ENCODE data around the gene KCNS3. TPM values are rescaled to one million over a fixed set of nuclear protein-coding genes. Genes with fewer than 3 reads are reported as not detected.

The KCNS3 gene
- total RNA-seq, 5 donors from 2014 or later (not counting 1 experiment from before 2014, with no cell fraction given), result 0.22 TPM; not detected in 4

DNA sequence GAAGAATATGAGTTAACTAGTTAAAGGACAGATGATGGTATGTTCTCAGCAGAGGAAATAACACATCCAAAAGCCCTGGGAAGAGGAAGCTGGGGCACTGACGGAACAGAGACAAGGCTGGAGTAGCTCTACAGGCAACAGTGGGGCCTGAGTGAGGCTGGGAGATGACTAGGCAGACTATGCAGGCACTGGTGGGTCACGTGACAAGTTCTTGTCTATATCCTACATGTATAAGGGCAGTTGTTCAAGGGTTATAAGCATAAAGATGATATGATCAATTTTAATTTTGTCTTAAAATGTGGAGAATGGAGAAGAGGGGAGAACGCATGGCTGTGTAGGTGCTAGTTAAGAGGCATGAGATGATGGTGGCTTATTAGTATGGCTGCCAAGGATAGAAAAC lies 68.6 kb downstream of the KCNS3 start:
- no peak for ATAC-seq (replicated peaks in 1 of 4)
- CTCF ChIA-PET, result no interaction called here

GRCh38 chr2:17950006-17950405 lies 71.5 kb downstream of the KCNS3 start:
- ATAC-seq (replicated peaks in 1 of 4), result no peak

More for the DNA sequence above, 68.6 kb downstream of the KCNS3 start:
- Mint-ChIP-seq H3K4me3 (no peak overlapping the region), H3K4me1 (no peaks in the 10 kb centered on the region), H3K27ac (no peak overlapping the region), H3K27me3 (peaks cover 5 to 10% of the 10 kb centered on the region in 2 donors), H3K9me3 (peaks cover 0 to 13% (median 0%) of the 10 kb centered on the region in 3 donors), H3K36me3 (no peaks in the 10 kb centered on the region)
- no peak for DNase-seq
- Histone ChIP-seq H3K36me3 (ENCODE audit: control insufficient read depth in 2 of 2, extremely low read depth in 1 of 2, insufficient read depth in 1 of 2, low read length in 1 of 2) (no peaks in the 10 kb centered on the region), H3K4me1 (ENCODE audit: control insufficient read depth in 1 of 2, extremely low read depth in 1 of 2, insufficient read depth in 2 of 2, low read length in 2 of 2) (no peaks in the 10 kb centered on the region), H3K4me3 (ENCODE audit: control insufficient read depth in 1 of 2, extremely low read depth in 1 of 2, low read length in 1 of 2) (no peak overlapping the region), H3K27me3 (replicated peaks in 1 of 2; ENCODE audit: control insufficient read depth in 2 of 2, extremely low read depth in 1 of 2, insufficient read depth in 2 of 2, low read length in 1 of 2) (no peaks in the 10 kb centered on the region), H3K27ac (ENCODE audit: low read length) (no peak overlapping the region), H3K9me3 (no peaks in the 10 kb centered on the region)
- 55% methylated on average over 2 of the region's 3 CpGs for WGBS (ENCODE audit: insufficient coverage)
- POLR2A ChIA-PET, result no interaction called here

DNA sequence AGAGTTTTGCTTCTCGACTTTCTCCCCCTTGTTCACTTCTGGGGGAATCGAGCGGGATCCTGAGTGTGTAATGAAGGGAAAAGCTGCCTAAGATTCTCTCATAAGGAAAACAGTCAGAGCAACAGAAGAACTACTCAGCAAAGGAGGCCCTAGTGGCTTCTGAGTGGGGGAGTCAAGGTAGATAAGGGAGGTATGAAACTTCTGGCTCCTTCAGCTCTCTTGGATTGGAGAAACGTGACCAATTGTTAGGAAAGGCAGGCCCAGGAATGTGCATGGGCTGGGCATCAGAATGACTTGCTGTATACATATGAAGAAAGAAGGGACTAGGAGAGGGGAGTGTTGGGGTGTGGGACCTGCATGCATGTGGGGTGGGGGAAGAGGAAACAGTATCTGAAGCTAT lies 73.1 kb downstream of the KCNS3 start:
- H3K27ac ChIP-seq (ENCODE audit: low read length), result no peak overlapping the region
- H3K9me3 ChIP-seq, result no peaks in the 10 kb centered on the region
- Mint-ChIP-seq H3K27ac (no peak overlapping the region), H3K36me3 (no peaks in the 10 kb centered on the region), H3K4me3 (no peak overlapping the region), H3K4me1 (no peaks in the 10 kb centered on the region), H3K9me3 (peaks cover 0 to 6% (median 0%) of the 10 kb centered on the region in 3 donors), H3K27me3 (peaks cover 0 to 4% of the 10 kb centered on the region in 2 donors)
- DNase-seq (no peak), ATAC-seq (replicated peaks in 1 of 4) (no peak)
- WGBS (ENCODE audit: insufficient coverage), result 44% methylated on average over 1 of the region's 4 CpGs
- H3K4me1 ChIP-seq (ENCODE audit: control insufficient read depth in 1 of 2, extremely low read depth in 1 of 2, insufficient read depth in 2 of 2, low read length in 2 of 2), result no peaks in the 10 kb centered on the region
- CTCF ChIA-PET, result no interaction called here
- H3K36me3 ChIP-seq (ENCODE audit: control insufficient read depth in 2 of 2, extremely low read depth in 1 of 2, insufficient read depth in 1 of 2, low read length in 1 of 2), result no peaks in the 10 kb centered on the region
- POLR2A ChIA-PET, result no interaction called here
- no peak overlapping the region for H3K4me3 ChIP-seq (ENCODE audit: control insufficient read depth in 1 of 2, extremely low read depth in 1 of 2, low read length in 1 of 2)
- H3K27me3 ChIP-seq (replicated peaks in 1 of 2; ENCODE audit: control insufficient read depth in 2 of 2, extremely low read depth in 1 of 2, insufficient read depth in 2 of 2, low read length in 1 of 2), result no peaks in the 10 kb centered on the region

More at GRCh38 chr2:17950006-17950405, 71.5 kb downstream of the KCNS3 start:
- no peaks in the 10 kb centered on the region for H3K36me3 ChIP-seq (ENCODE audit: control insufficient read depth in 2 of 2, extremely low read depth in 1 of 2, insufficient read depth in 1 of 2, low read length in 1 of 2)
- Mint-ChIP-seq H3K4me3 (no peak overlapping the region), H3K36me3 (no peaks in the 10 kb centered on the region), H3K9me3 (peaks cover 0 to 13% (median 0%) of the 10 kb centered on the region in 3 donors), H3K4me1 (no peaks in the 10 kb centered on the region), H3K27ac (no peak overlapping the region), H3K27me3 (peaks cover 0 to 10% of the 10 kb centered on the region in 2 donors)
- ChIA-PET CTCF (no interaction called here), POLR2A (no interaction called here)
- no peak overlapping the region for H3K4me3 ChIP-seq (ENCODE audit: control insufficient read depth in 1 of 2, extremely low read depth in 1 of 2, low read length in 1 of 2)
- no peaks in the 10 kb centered on the region for H3K9me3 ChIP-seq
- no peak for DNase-seq
- H3K27me3 ChIP-seq (replicated peaks in 1 of 2; ENCODE audit: control insufficient read depth in 2 of 2, extremely low read depth in 1 of 2, insufficient read depth in 2 of 2, low read length in 1 of 2), result no peaks in the 10 kb centered on the region
- H3K4me1 ChIP-seq (ENCODE audit: control insufficient read depth in 1 of 2, extremely low read depth in 1 of 2, insufficient read depth in 2 of 2, low read length in 2 of 2), result no peaks in the 10 kb centered on the region
- WGBS (ENCODE audit: insufficient coverage), result 54% methylated on average over 4 of the region's 6 CpGs
- H3K27ac ChIP-seq (ENCODE audit: low read length), result no peak overlapping the region

- Histone ChIP-seq H3K9me3 (no peaks in the 10 kb centered on the region), H3K27ac (ENCODE audit: low read length) (no peak overlapping the region), H3K36me3 (ENCODE audit: control insufficient read depth in 2 of 2, extremely low read depth in 1 of 2, insufficient read depth in 1 of 2, low read length in 1 of 2) (no peaks in the 10 kb centered on the region), H3K27me3 (replicated peaks in 1 of 2; ENCODE audit: control insufficient read depth in 2 of 2, extremely low read depth in 1 of 2, insufficient read depth in 2 of 2, low read length in 1 of 2) (no peaks in the 10 kb centered on the region), H3K4me3 (ENCODE audit: control insufficient read depth in 1 of 2, extremely low read depth in 1 of 2, low read length in 1 of 2) (no peak overlapping the region), H3K4me1 (ENCODE audit: control insufficient read depth in 1 of 2, extremely low read depth in 1 of 2, insufficient read depth in 2 of 2, low read length in 2 of 2) (no peaks in the 10 kb centered on the region)
- Mint-ChIP-seq H3K9me3 (peaks cover 0 to 5% (median 0%) of the 10 kb centered on the region in 3 donors), H3K27me3 (peaks cover 0 to 3% of the 10 kb centered on the region in 2 donors), H3K4me1 (no peaks in the 10 kb centered on the region), H3K27ac (no peak overlapping the region), H3K4me3 (no peak overlapping the region), H3K36me3 (no peaks in the 10 kb centered on the region)
- POLR2A ChIA-PET, result no interaction called here
- ATAC-seq (replicated peaks in 1 of 4) (no peak), DNase-seq (no peak)
- no CpG with 5 or more reads among the region's 4 CpGs for WGBS (ENCODE audit: insufficient coverage)
- CTCF ChIA-PET, result no interaction called here
These were observed 80.1 kb downstream of the KCNS3 start for GRCh38 chr2:17958466-17959092.

- no CpG with 5 or more reads among the region's 3 CpGs for WGBS (ENCODE audit: insufficient coverage)
- Histone ChIP-seq H3K9me3 (no peaks in the 10 kb centered on the region), H3K4me1 (ENCODE audit: control insufficient read depth in 1 of 2, extremely low read depth in 1 of 2, insufficient read depth in 2 of 2, low read length in 2 of 2) (no peaks in the 10 kb centered on the region), H3K4me3 (ENCODE audit: control insufficient read depth in 1 of 2, extremely low read depth in 1 of 2, low read length in 1 of 2) (no peak overlapping the region), H3K36me3 (ENCODE audit: control insufficient read depth in 2 of 2, extremely low read depth in 1 of 2, insufficient read depth in 1 of 2, low read length in 1 of 2) (no peaks in the 10 kb centered on the region), H3K27ac (ENCODE audit: low read length) (no peak overlapping the region), H3K27me3 (replicated peaks in 1 of 2; ENCODE audit: control insufficient read depth in 2 of 2, extremely low read depth in 1 of 2, insufficient read depth in 2 of 2, low read length in 1 of 2) (no peaks in the 10 kb centered on the region)
- no peaks in the 10 kb centered on the region for H3K36me3 Mint-ChIP-seq
- POLR2A ChIA-PET, result no interaction called here
- no peak overlapping the region for H3K4me3 Mint-ChIP-seq
- H3K27ac Mint-ChIP-seq, result no peak overlapping the region
- DNase-seq (no peak), ATAC-seq (replicated peaks in 1 of 4) (no peak)
- H3K4me1 Mint-ChIP-seq, result no peaks in the 10 kb centered on the region
- peaks cover 0 to 5% (median 0%) of the 10 kb centered on the region in 3 donors for H3K9me3 Mint-ChIP-seq
- CTCF ChIA-PET, result no interaction called here
- peaks cover 0 to 3% of the 10 kb centered on the region in 2 donors for H3K27me3 Mint-ChIP-seq
These were observed 80.9 kb downstream of the KCNS3 start for GRCh38 chr2:17959356-17959755.

DNA sequence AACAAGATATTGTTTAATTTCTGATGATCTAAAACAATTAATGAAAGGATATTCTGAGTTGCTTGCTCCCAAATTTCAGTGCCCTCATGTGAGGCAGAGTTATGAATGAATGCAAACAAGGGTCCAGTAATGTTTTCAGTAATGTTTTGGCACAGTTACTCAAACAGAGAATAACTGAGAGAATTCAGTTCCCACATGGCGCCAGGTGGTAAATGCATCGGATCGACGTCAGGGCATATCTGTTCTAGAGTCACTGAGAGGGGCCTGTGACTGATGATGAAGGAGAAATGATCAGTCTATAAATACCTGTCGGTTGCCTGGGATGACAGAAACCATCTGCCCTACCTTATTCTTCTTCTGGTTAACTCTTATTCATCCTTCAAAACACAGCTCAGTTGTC lies 81.4 kb downstream of the KCNS3 start:
- Histone ChIP-seq H3K36me3 (ENCODE audit: control insufficient read depth in 2 of 2, extremely low read depth in 1 of 2, insufficient read depth in 1 of 2, low read length in 1 of 2) (no peaks in the 10 kb centered on the region), H3K4me3 (ENCODE audit: control insufficient read depth in 1 of 2, extremely low read depth in 1 of 2, low read length in 1 of 2) (no peak overlapping the region), H3K9me3 (no peaks in the 10 kb centered on the region), H3K4me1 (ENCODE audit: control insufficient read depth in 1 of 2, extremely low read depth in 1 of 2, insufficient read depth in 2 of 2, low read length in 2 of 2) (no peaks in the 10 kb centered on the region), H3K27ac (ENCODE audit: low read length) (no peak overlapping the region), H3K27me3 (replicated peaks in 1 of 2; ENCODE audit: control insufficient read depth in 2 of 2, extremely low read depth in 1 of 2, insufficient read depth in 2 of 2, low read length in 1 of 2) (no peaks in the 10 kb centered on the region)
- H3K27me3 Mint-ChIP-seq, result peaks cover 0 to 3% of the 10 kb centered on the region in 2 donors
- ChIA-PET POLR2A (no interaction called here), CTCF (no interaction called here)
- no peaks in the 10 kb centered on the region for H3K4me1 Mint-ChIP-seq
- H3K4me3 Mint-ChIP-seq, result no peak overlapping the region
- H3K27ac Mint-ChIP-seq, result no peak overlapping the region
- H3K9me3 Mint-ChIP-seq, result peaks cover 0 to 5% (median 0%) of the 10 kb centered on the region in 3 donors
- WGBS (ENCODE audit: insufficient coverage), result 75% methylated on average over 4 of the region's 5 CpGs
- ATAC-seq (replicated peaks in 1 of 4) (no peak), DNase-seq (no peak)
- H3K36me3 Mint-ChIP-seq, result no peaks in the 10 kb centered on the region

DNA sequence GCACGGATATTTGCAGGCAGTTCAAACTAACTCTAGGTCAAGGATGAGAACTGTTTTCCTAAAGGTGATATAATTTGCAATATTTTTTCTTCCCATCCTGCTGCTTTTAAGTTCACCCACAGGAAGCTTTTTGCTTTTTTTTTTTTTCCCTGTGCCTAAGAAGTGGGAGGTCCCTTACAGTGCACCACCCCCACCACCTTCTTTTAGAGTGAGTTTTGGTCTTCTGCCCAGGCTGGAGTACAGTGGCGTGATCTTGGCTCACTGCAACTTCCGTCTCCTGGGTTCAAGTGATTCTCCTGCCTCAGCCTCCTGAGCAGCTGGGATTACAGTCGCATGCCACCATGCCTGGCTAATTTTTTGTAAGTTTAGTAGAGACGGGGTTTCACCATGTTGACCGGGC lies 82.5 kb downstream of the KCNS3 start:
- no peaks in the 10 kb centered on the region for H3K9me3 ChIP-seq
- DNase-seq (no peak), ATAC-seq (replicated peaks in 1 of 4) (no peak)
- H3K9me3 Mint-ChIP-seq, result peaks cover 0 to 5% (median 0%) of the 10 kb centered on the region in 3 donors
- H3K4me3 ChIP-seq (ENCODE audit: control insufficient read depth in 1 of 2, extremely low read depth in 1 of 2, low read length in 1 of 2), result no peak overlapping the region
- peaks cover 0 to 3% of the 10 kb centered on the region in 2 donors for H3K27me3 Mint-ChIP-seq
- 58% methylated on average over 2 of the region's 6 CpGs for WGBS (ENCODE audit: insufficient coverage)
- H3K36me3 ChIP-seq (ENCODE audit: control insufficient read depth in 2 of 2, extremely low read depth in 1 of 2, insufficient read depth in 1 of 2, low read length in 1 of 2), result no peaks in the 10 kb centered on the region
- H3K27ac ChIP-seq (ENCODE audit: low read length), result no peak overlapping the region
- POLR2A ChIA-PET, result no interaction called here
- H3K36me3 Mint-ChIP-seq, result no peaks in the 10 kb centered on the region
- CTCF ChIA-PET, result no interaction called here
- no peak overlapping the region for H3K4me3 Mint-ChIP-seq
- H3K27ac Mint-ChIP-seq, result no peak overlapping the region
- peaks cover 0 to 3% of the 10 kb centered on the region in 2 experiments for H3K27me3 ChIP-seq (replicated peaks in 1 of 2; ENCODE audit: control insufficient read depth in 2 of 2, extremely low read depth in 1 of 2, insufficient read depth in 2 of 2, low read length in 1 of 2)
- H3K4me1 Mint-ChIP-seq, result no peaks in the 10 kb centered on the region
- H3K4me1 ChIP-seq (ENCODE audit: control insufficient read depth in 1 of 2, extremely low read depth in 1 of 2, insufficient read depth in 2 of 2, low read length in 2 of 2), result no peaks in the 10 kb centered on the region

Measured in T-cell (primary cell).